ENCODE data around the gene ATG9B.

The ATG9B gene

GRCh38 chr7:150999001-150999400 is 25.3 kb downstream of the ATG9B start:
- Histone ChIP-seq H3K27me3 (replicated peaks) (no peaks in the 10 kb centered on the region), H3K36me3 (replicated peaks) (no peaks in the 10 kb centered on the region), H3K27ac (no peak overlapping the region), H3K4me3 (ENCODE audit: low read depth, low read length) (no peak overlapping the region)
- DNase-seq: no peak
- TF ChIP-seq CTCF (IDR thresholded peaks at IDR 0.05; ENCODE audit: low read depth, low read length, missing control alignments): no peak
- in situ Hi-C loops (cut with HindIII; ENCODE audit: low pct_ligation_motif_present, low sequenced_read_pairs): no loop called here

DNA sequence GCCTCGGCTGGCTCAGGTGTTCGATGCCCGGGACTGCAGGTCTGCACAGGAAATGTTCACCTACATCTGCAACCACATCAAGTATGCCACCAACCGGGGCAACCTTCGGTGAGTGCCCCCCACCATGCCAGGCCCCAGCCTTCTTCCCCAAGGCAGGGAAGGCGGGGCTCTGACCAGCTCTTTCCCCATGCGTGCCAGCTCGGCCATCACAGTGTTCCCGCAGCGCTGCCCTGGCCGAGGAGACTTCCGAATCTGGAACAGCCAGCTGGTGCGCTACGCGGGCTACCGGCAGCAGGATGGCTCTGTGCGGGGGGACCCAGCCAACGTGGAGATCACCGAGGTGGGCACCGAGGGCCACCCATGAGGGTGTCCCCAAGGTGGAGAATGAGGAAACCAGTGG is 26.0 kb downstream of the ATG9B start:
- no peak overlapping the region for H3K27ac ChIP-seq
- H3K27me3 ChIP-seq (replicated peaks): no peaks in the 10 kb centered on the region
- no peak for DNase-seq
- in situ Hi-C loops (cut with HindIII; ENCODE audit: low pct_ligation_motif_present, low sequenced_read_pairs): no loop called here
- H3K36me3 ChIP-seq (replicated peaks): no peaks in the 10 kb centered on the region
- no peak overlapping the region for H3K4me3 ChIP-seq (ENCODE audit: low read depth, low read length)
- no peak for TF ChIP-seq CTCF (IDR thresholded peaks at IDR 0.05; ENCODE audit: low read depth, low read length, missing control alignments)

- DNase-seq: no peak
- in situ Hi-C loops (cut with HindIII; ENCODE audit: low pct_ligation_motif_present, low sequenced_read_pairs): no loop called here
- no peaks in the 10 kb centered on the region for H3K27me3 ChIP-seq (replicated peaks)
- no peak overlapping the region for H3K27ac ChIP-seq
- H3K4me3 ChIP-seq (ENCODE audit: low read depth, low read length): no peak overlapping the region
- TF ChIP-seq CTCF (IDR thresholded peaks at IDR 0.05; ENCODE audit: low read depth, low read length, missing control alignments): no peak
- no peaks in the 10 kb centered on the region for H3K36me3 ChIP-seq (replicated peaks)
Observed at GRCh38 chr7:150997817-150998216, 26.5 kb downstream of the ATG9B start.

- no peak overlapping the region for H3K4me3 ChIP-seq (ENCODE audit: low read depth, low read length)
- H3K36me3 ChIP-seq (replicated peaks): no peaks in the 10 kb centered on the region
- H3K27me3 ChIP-seq (replicated peaks): no peaks in the 10 kb centered on the region
- no peak for TF ChIP-seq CTCF (IDR thresholded peaks at IDR 0.05; ENCODE audit: low read depth, low read length, missing control alignments)
- no peak overlapping the region for H3K27ac ChIP-seq
- DNase-seq: no peak
- in situ Hi-C loops (cut with HindIII; ENCODE audit: low pct_ligation_motif_present, low sequenced_read_pairs): no loop called here
Observed at GRCh38 chr7:150997075-150997511, 27.2 kb downstream of the ATG9B start.

DNA sequence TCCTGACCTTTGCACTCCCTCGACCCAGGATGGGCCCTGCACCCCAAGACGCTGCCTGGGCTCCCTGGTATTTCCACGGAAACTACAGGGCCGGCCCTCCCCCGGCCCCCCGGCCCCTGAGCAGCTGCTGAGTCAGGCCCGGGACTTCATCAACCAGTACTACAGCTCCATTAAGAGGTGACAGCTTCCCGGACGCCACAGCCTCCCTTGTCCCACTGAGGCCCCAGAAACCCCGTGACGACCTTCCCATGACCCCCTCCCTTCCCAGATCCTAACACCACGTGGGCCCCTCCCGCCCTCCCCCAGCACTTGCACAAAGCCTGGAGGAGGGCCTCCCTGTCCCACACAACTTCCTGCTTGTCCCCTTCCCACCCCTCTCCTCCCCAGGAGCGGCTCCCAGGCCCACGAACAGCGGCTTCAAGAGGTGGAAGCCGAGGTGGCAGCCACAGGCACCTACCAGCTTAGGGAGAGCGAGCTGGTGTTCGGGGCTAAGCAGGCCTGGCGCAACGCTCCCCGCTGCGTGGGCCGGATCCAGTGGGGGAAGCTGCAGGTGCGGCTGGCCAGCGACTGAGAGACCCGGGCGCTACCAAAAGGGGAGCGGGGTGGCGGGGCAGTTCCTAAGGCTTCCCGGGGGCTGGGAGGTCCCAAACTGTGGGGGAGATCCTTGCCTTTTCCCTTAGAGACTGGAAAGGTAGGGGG is 27.8 kb downstream of the ATG9B start:
- Histone ChIP-seq H3K27ac (no peak overlapping the region), H3K27me3 (replicated peaks) (no peaks in the 10 kb centered on the region), H3K4me3 (ENCODE audit: low read depth, low read length) (no peak overlapping the region), H3K36me3 (replicated peaks) (no peaks in the 10 kb centered on the region)
- in situ Hi-C loops (cut with HindIII; ENCODE audit: low pct_ligation_motif_present, low sequenced_read_pairs): no loop called here
- DNase-seq: no peak
- no peak for TF ChIP-seq CTCF (IDR thresholded peaks at IDR 0.05; ENCODE audit: low read depth, low read length, missing control alignments)
